ENCODE measurements around the gene THSD4.
"Not testable (repeated sequence)": the region's sequence is repeated elsewhere in the genome, so short reads cannot be mapped to it uniquely, and the experiment has no call there.

THSD4 gene

DNA sequence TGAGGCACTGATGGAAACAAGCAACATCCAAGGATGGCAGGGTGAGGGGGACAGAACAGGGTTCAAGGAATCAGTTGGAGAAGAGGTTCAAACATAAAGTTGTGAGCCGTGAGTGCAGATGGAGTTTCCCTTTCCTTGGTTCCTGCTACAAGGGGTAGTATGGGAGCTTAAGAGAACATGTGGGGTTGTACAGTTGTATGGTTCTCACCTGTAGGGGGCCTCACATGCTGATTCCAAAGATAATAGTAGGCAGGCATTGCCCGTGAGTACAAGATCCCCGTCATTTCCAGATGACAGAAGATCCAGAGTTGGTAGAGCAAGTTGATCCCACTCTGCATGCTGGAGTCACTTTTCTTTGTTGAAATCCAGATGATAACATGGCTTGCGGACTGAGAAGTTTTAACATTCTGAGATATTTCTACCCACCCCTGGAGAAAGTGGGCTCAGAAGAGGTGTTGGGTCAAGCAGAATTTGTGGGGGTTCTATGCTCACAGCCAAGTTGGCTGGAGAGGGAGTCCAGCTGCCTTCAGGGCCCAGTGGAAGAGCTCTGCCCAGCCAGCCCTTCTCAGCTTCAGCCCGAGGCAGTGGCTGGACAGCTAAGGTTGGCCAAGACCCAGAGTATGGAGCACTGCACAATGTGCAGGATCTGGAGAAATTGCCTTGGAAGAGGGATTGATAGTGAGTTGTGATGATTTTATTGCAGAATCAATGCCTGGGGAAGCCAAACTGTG is 141.8 kb downstream of the THSD4 start:
- no peak for DNase-seq (ENCODE audit: low read depth)
- TF ChIP-seq, protein P1, sequence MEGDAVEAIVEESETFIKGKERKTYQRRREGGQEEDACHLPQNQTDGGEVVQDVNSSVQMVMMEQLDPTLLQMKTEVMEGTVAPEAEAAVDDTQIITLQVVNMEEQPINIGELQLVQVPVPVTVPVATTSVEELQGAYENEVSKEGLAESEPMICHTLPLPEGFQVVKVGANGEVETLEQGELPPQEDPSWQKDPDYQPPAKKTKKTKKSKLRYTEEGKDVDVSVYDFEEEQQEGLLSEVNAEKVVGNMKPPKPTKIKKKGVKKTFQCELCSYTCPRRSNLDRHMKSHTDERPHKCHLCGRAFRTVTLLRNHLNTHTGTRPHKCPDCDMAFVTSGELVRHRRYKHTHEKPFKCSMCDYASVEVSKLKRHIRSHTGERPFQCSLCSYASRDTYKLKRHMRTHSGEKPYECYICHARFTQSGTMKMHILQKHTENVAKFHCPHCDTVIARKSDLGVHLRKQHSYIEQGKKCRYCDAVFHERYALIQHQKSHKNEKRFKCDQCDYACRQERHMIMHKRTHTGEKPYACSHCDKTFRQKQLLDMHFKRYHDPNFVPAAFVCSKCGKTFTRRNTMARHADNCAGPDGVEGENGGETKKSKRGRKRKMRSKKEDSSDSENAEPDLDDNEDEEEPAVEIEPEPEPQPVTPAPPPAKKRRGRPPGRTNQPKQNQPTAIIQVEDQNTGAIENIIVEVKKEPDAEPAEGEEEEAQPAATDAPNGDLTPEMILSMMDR (IDR thresholded peaks at IDR 0.05; ENCODE audit: control insufficient read depth, extremely low read depth, insufficient read depth), result no peak
- no peak overlapping the region for H3K4me3 ChIP-seq (ENCODE audit: low read depth, low read length)

DNA sequence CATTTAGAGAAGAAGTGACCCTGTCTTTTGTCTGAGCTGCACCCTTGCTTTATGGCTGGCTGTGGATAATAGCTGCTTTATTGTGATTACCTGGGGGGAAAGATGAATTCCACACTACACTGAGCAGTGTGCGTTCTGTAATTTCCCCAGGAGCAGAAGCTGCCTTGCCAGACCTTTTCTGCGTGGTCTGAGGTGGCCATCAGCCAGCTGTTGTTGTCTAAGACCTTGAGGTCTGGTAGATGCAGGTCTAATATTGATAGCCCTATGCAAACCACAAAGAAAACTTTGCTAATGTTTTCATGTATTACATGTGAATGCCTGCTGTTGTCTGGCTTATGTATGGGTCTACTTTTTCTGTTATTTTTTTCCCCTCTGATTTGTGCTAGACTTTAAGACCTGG is 144.6 kb downstream of the THSD4 start:
- TF ChIP-seq, protein P1 (IDR thresholded peaks at IDR 0.05; ENCODE audit: control insufficient read depth, extremely low read depth, insufficient read depth), result no peak
- no peak overlapping the region for H3K4me3 ChIP-seq (ENCODE audit: low read depth, low read length)
- no peak for DNase-seq (ENCODE audit: low read depth)

DNA sequence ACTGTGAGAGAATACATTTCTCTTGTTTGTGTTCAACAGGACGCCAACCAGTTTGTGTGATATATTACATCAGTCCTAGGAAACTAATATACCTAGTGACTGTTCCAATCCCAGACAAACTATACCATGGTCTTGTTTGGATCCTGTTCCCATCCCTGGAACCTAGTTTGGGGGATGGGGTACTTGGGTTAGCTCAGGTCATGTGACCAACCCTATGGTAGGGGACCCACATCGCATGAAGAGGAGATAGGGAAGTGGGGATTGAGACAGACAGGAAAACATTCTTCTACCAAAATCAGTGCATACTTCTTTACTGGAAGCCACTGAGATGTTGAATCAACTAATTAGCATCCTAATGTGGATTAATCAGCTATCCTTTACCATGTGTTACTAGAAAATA is 146.1 kb downstream of the THSD4 start:
- H3K4me3 ChIP-seq (ENCODE audit: low read depth, low read length), result no peak overlapping the region
- TF ChIP-seq, protein P1 (IDR thresholded peaks at IDR 0.05; ENCODE audit: control insufficient read depth, extremely low read depth, insufficient read depth), result no peak
- no peak for DNase-seq (ENCODE audit: low read depth)

DNA sequence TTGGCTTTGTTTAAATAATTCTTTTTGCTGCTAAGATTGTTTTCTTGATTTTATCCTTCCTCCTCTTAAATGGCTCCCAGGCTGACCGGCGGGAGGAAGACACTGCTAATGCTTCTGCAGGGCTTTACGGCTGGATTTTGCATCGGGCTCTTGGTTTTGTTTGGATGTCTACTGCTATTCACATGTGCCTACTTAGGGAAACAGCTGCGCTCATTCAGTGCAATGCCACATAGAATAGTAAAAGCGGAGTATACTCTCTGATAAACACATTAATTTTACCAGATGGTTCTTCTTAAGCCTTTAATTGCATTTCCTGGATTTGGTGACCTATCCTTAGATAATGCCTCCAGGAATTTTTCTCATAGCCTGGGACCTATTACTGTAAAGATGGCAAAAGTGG is 146.6 kb downstream of the THSD4 start:
- H3K4me3 ChIP-seq (ENCODE audit: low read depth, low read length), result no peak overlapping the region
- no peak for DNase-seq (ENCODE audit: low read depth)
- TF ChIP-seq, protein P1 (IDR thresholded peaks at IDR 0.05; ENCODE audit: control insufficient read depth, extremely low read depth, insufficient read depth), result no peak

DNA sequence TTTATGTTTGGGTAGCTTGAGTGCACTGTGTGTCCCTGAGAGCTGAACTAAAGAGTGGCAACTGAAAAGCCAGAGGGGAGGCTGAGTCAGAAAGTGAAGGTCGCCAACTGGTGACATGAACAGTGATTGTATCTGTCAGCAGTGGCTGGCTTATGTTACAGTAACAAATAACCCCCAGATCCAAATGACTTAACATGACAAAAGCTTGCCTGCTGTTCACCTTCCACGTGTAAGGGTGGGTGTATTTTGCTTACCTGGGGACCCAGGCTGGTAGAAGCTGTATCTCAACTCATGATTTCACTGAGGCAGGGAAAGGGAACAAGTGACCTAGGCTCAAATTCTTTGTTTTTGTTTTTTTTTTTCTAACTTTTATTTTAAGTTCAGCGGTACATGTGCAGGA is 147.3 kb downstream of the THSD4 start:
- no peak overlapping the region for H3K4me3 ChIP-seq (ENCODE audit: low read depth, low read length)
- TF ChIP-seq, protein P1 (IDR thresholded peaks at IDR 0.05; ENCODE audit: control insufficient read depth, extremely low read depth, insufficient read depth), result no peak
- no peak for DNase-seq (ENCODE audit: low read depth)

DNA sequence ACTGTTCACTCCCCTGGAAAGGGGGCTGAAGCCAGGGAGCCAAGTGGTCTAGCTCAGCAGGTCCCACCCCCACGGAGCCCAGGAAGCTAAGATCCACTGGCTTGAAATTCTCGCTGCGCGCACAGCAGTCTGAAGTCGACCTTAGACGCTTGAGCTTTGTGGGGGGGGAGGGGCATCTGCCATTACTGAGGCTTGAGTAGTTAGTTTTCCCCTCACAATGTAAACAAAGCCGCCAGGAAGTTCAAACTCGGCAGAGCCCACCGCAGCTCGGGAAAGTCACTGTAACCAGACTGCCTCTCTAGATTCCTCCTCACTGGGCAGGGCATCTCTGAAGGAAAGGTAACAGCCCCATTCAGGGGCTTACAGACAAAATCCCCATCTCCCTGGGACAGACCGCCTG is 150.3 kb downstream of the THSD4 start:
- not testable (repeated sequence) for DNase-seq (ENCODE audit: low read depth); H3K4me3 ChIP-seq (ENCODE audit: low read depth, low read length)

DNA sequence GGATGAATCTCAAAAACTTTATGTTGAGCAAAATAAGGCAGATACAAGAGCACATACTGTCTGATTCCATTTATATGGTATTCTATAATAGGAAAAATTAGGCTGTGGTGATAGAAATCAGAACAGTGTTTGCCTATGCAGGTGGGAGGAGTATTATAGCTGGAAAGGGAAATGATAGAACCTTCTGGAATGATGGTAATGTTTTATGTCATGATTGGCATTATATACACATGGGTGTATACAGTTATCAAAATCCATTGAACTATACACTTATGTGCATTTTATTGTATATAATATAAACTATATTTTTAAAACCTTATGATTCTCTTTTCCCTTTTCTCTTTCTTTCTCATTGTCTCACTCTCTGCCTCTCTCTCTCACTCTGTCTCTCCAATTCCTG is 156.1 kb downstream of the THSD4 start:
- DNase-seq (ENCODE audit: low read depth), result no peak
- no peak overlapping the region for H3K4me3 ChIP-seq (ENCODE audit: low read depth, low read length)
- TF ChIP-seq, protein P1 (IDR thresholded peaks at IDR 0.05; ENCODE audit: control insufficient read depth, extremely low read depth, insufficient read depth), result no peak
